IPS-18a (cell line): ENCODE results near the gene SOX6.
"Not testable (repeated sequence)": the region's sequence is repeated elsewhere in the genome, so short reads cannot be mapped to it uniquely, and the experiment has no call there.

Experiments
- H3K27ac ChIP-seq: one replicate; pipeline ENCODE4 v1.5.1; 2013; ENCODE audit warnings: low read length
- H3K27me3 ChIP-seq: one replicate; pipeline ENCODE4 v1.6.1; 2013; ENCODE audit warnings: mild to moderate bottlenecking, low read length; ENCODE audit not compliant: control insufficient read depth, insufficient read depth
- H3K36me3 ChIP-seq: one replicate; pipeline ENCODE4 v1.6.1; 2013; ENCODE audit warnings: low read depth, low read length; ENCODE audit not compliant: control insufficient read depth
- H3K4me1 ChIP-seq: one replicate; pipeline ENCODE4 v1.6.1; 2013; ENCODE audit warnings: low read depth, low read length; ENCODE audit not compliant: control insufficient read depth
- H3K4me3 ChIP-seq: one replicate; pipeline ENCODE4 v1.5.1; 2013; ENCODE audit warnings: low read length
- H3K9ac ChIP-seq: one replicate; pipeline ENCODE4 v1.6.1; 2013; ENCODE audit warnings: mild to moderate bottlenecking, low read length, moderate library complexity
- H3K9me3 ChIP-seq: one replicate; pipeline ENCODE4 v1.6.1; 2013; ENCODE audit warnings: low read depth, low read length; ENCODE audit not compliant: control insufficient read depth

Gene SOX6

GRCh38 chr11:16141162-16141561 lies 215.2 kb downstream of the SOX6 start:
- not testable (repeated sequence) for H3K9me3 ChIP-seq, H3K4me1 ChIP-seq

GRCh38 chr11:16136792-16137390 lies 219.5 kb downstream of the SOX6 start:
- Histone ChIP-seq H3K27ac (no peak overlapping the region), H3K4me3 (no peak overlapping the region), H3K9ac (no peak overlapping the region), H3K36me3 (no peaks in the 10 kb centered on the region), H3K4me1 (no peaks in the 10 kb centered on the region), H3K27me3 (no peaks in the 10 kb centered on the region), H3K9me3 (no peaks in the 10 kb centered on the region)

More at GRCh38 chr11:16141162-16141561, 215.2 kb downstream of the SOX6 start:
- H3K36me3 ChIP-seq, H3K4me3 ChIP-seq, H3K27ac ChIP-seq, H3K9ac ChIP-seq, H3K27me3 ChIP-seq: not testable (repeated sequence)

GRCh38 chr11:16133867-16134266 lies 222.5 kb downstream of the SOX6 start:
- H3K9ac ChIP-seq = no peak overlapping the region
- no peak overlapping the region for H3K4me3 ChIP-seq
- no peaks in the 10 kb centered on the region for H3K4me1 ChIP-seq
- H3K27ac ChIP-seq = no peak overlapping the region
- H3K27me3 ChIP-seq = no peaks in the 10 kb centered on the region
- no peaks in the 10 kb centered on the region for H3K9me3 ChIP-seq
- no peaks in the 10 kb centered on the region for H3K36me3 ChIP-seq

GRCh38 chr11:16127732-16128131 lies 228.6 kb downstream of the SOX6 start:
- Histone ChIP-seq H3K36me3 (no peaks in the 10 kb centered on the region), H3K4me3 (no peak overlapping the region), H3K9ac (no peak overlapping the region), H3K9me3 (no peaks in the 10 kb centered on the region), H3K4me1 (peaks cover 4% of the 10 kb centered on the region), H3K27ac (no peak overlapping the region), H3K27me3 (no peaks in the 10 kb centered on the region)

- H3K9me3 ChIP-seq = no peaks in the 10 kb centered on the region
Observed at GRCh38 chr11:16126362-16126761, 230.0 kb downstream of the SOX6 start.

GRCh38 chr11:16125796-16126195 lies 230.6 kb downstream of the SOX6 start:
- Histone ChIP-seq H3K9me3 (no peaks in the 10 kb centered on the region), H3K4me1 (peaks cover 10% of the 10 kb centered on the region), H3K4me3 (no peak overlapping the region), H3K27ac (no peak overlapping the region), H3K27me3 (no peaks in the 10 kb centered on the region), H3K36me3 (no peaks in the 10 kb centered on the region), H3K9ac (no peak overlapping the region)

More at GRCh38 chr11:16126362-16126761, 230.0 kb downstream of the SOX6 start:
- Histone ChIP-seq H3K27ac (no peak overlapping the region), H3K27me3 (no peaks in the 10 kb centered on the region), H3K36me3 (no peaks in the 10 kb centered on the region), H3K4me3 (no peak overlapping the region), H3K4me1 (peaks cover 10% of the 10 kb centered on the region), H3K9ac (no peak overlapping the region)

GRCh38 chr11:16124390-16124789 lies 232.0 kb downstream of the SOX6 start:
- no peaks in the 10 kb centered on the region for H3K9me3 ChIP-seq
- no peak overlapping the region for H3K27ac ChIP-seq
- H3K9ac ChIP-seq = no peak overlapping the region
- H3K4me3 ChIP-seq = no peak overlapping the region
- H3K4me1 ChIP-seq = peaks cover 10% of the 10 kb centered on the region
- H3K27me3 ChIP-seq = no peaks in the 10 kb centered on the region
- H3K36me3 ChIP-seq = no peaks in the 10 kb centered on the region

GRCh38 chr11:16121853-16122252 lies 234.5 kb downstream of the SOX6 start:
- H3K27me3 ChIP-seq = no peaks in the 10 kb centered on the region
- no peaks in the 10 kb centered on the region for H3K9me3 ChIP-seq
- H3K4me3 ChIP-seq = no peak overlapping the region
- H3K27ac ChIP-seq = no peak overlapping the region
- no peaks in the 10 kb centered on the region for H3K36me3 ChIP-seq
- H3K4me1 ChIP-seq = peaks cover 10% of the 10 kb centered on the region
- H3K9ac ChIP-seq = no peak overlapping the region

GRCh38 chr11:16120008-16120407 lies 236.3 kb downstream of the SOX6 start:
- Histone ChIP-seq H3K27me3 (no peaks in the 10 kb centered on the region), H3K36me3 (no peaks in the 10 kb centered on the region), H3K4me3 (no peak overlapping the region), H3K9ac (no peak overlapping the region), H3K9me3 (no peaks in the 10 kb centered on the region), H3K27ac (no peak overlapping the region), H3K4me1 (peaks cover 7% of the 10 kb centered on the region)

- H3K27me3 ChIP-seq = no peaks in the 10 kb centered on the region
- no peaks in the 10 kb centered on the region for H3K36me3 ChIP-seq
- H3K27ac ChIP-seq = no peak overlapping the region
- H3K9ac ChIP-seq = no peak overlapping the region
- no peak overlapping the region for H3K4me3 ChIP-seq
- H3K4me1 ChIP-seq = peaks cover 7% of the 10 kb centered on the region
- no peaks in the 10 kb centered on the region for H3K9me3 ChIP-seq
Observed at GRCh38 chr11:16117989-16118756, 238.2 kb downstream of the SOX6 start.

- Histone ChIP-seq H3K27ac (no peak overlapping the region), H3K9ac (no peak overlapping the region), H3K36me3 (no peaks in the 10 kb centered on the region), H3K4me3 (no peak overlapping the region), H3K4me1 (peaks cover 23% of the 10 kb centered on the region), H3K9me3 (no peaks in the 10 kb centered on the region), H3K27me3 (no peaks in the 10 kb centered on the region)
Observed at GRCh38 chr11:16114978-16115871, 241.1 kb downstream of the SOX6 start.
